ENCODE results near the gene HENMT1. TPM values are rescaled to one million over a fixed set of nuclear protein-coding genes. Genes with fewer than 3 reads are reported as not detected.

The HENMT1 gene
- polyA plus RNA-seq, 2 donors: 1.7 to 2.6 TPM

DNA sequence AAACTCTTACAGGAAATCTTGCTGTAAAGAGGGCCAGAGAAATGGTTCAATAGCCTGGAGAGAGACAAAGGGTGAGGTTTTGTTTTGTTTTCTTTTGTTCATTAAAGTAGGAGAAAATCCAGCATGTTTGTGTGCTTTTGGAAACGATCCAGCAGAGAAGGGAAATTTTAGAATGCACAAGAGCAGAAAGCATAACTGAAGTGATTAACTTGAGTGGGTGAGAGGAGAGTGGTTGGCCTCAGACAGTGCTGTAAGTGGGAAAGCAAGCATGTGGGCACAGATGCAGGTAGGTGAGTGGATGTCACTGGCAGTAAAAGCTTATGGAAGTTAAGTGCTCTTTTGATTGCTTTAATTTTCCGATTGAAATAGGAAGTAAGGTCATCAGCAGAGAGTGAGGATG, 50.8 kb downstream of the HENMT1 start:
- Histone ChIP-seq H3K9me3 (ENCODE audit: control insufficient read depth in 2 of 2, insufficient read depth in 1 of 2, low read depth in 1 of 2, low read length in 1 of 2) (no peaks in the 10 kb centered on the region), H3K4me1 (ENCODE audit: control insufficient read depth in 2 of 2, insufficient read depth in 2 of 2, low read length in 1 of 2) (no peaks in the 10 kb centered on the region), H3K27ac (ENCODE audit: low read depth in 2 of 2, low read length in 1 of 2) (no peak overlapping the region), H3K27me3 (ENCODE audit: control insufficient read depth in 1 of 2, insufficient read depth in 2 of 2, low read length in 2 of 2) (no peaks in the 10 kb centered on the region), H3K4me3 (ENCODE audit: low read depth in 1 of 2, low read length in 2 of 2) (no peak overlapping the region), H3K36me3 (ENCODE audit: control insufficient read depth in 2 of 2, insufficient read depth in 2 of 2, low read length in 1 of 2) (no peaks in the 10 kb centered on the region)
- WGBS, 2 donors: 51 to 56% methylated on average over 2 of the region's 2 CpGs

GRCh38 chr1:108609483-108610049, 51.3 kb downstream of the HENMT1 start:
- Histone ChIP-seq H3K27me3 (ENCODE audit: control insufficient read depth in 1 of 2, insufficient read depth in 2 of 2, low read length in 2 of 2) (no peaks in the 10 kb centered on the region), H3K4me3 (ENCODE audit: low read depth in 1 of 2, low read length in 2 of 2) (no peak overlapping the region), H3K36me3 (ENCODE audit: control insufficient read depth in 2 of 2, insufficient read depth in 2 of 2, low read length in 1 of 2) (no peaks in the 10 kb centered on the region), H3K4me1 (ENCODE audit: control insufficient read depth in 2 of 2, insufficient read depth in 2 of 2, low read length in 1 of 2) (no peaks in the 10 kb centered on the region), H3K9me3 (ENCODE audit: control insufficient read depth in 2 of 2, insufficient read depth in 1 of 2, low read depth in 1 of 2, low read length in 1 of 2) (no peaks in the 10 kb centered on the region), H3K27ac (ENCODE audit: low read depth in 2 of 2, low read length in 1 of 2) (no peak overlapping the region)
- WGBS, 2 donors: 64 to 70% methylated on average over 11 of the region's 11 CpGs

- Histone ChIP-seq H3K27me3 (ENCODE audit: control insufficient read depth in 1 of 2, insufficient read depth in 2 of 2, low read length in 2 of 2) (no peaks in the 10 kb centered on the region), H3K36me3 (ENCODE audit: control insufficient read depth in 2 of 2, insufficient read depth in 2 of 2, low read length in 1 of 2) (no peaks in the 10 kb centered on the region), H3K27ac (ENCODE audit: low read depth in 2 of 2, low read length in 1 of 2) (no peak overlapping the region), H3K4me3 (ENCODE audit: low read depth in 1 of 2, low read length in 2 of 2) (no peak overlapping the region), H3K9me3 (ENCODE audit: control insufficient read depth in 2 of 2, insufficient read depth in 1 of 2, low read depth in 1 of 2, low read length in 1 of 2) (no peaks in the 10 kb centered on the region), H3K4me1 (ENCODE audit: control insufficient read depth in 2 of 2, insufficient read depth in 2 of 2, low read length in 1 of 2) (no peaks in the 10 kb centered on the region)
These were observed 54.4 kb downstream of the HENMT1 start for GRCh38 chr1:108606478-108606877.

GRCh38 chr1:108605633-108606032, 55.3 kb downstream of the HENMT1 start:
- Histone ChIP-seq H3K36me3 (ENCODE audit: control insufficient read depth in 2 of 2, insufficient read depth in 2 of 2, low read length in 1 of 2) (no peaks in the 10 kb centered on the region), H3K9me3 (ENCODE audit: control insufficient read depth in 2 of 2, insufficient read depth in 1 of 2, low read depth in 1 of 2, low read length in 1 of 2) (no peaks in the 10 kb centered on the region), H3K4me3 (ENCODE audit: low read depth in 1 of 2, low read length in 2 of 2) (no peak overlapping the region), H3K27ac (ENCODE audit: low read depth in 2 of 2, low read length in 1 of 2) (no peak overlapping the region), H3K27me3 (ENCODE audit: control insufficient read depth in 1 of 2, insufficient read depth in 2 of 2, low read length in 2 of 2) (no peaks in the 10 kb centered on the region), H3K4me1 (ENCODE audit: control insufficient read depth in 2 of 2, insufficient read depth in 2 of 2, low read length in 1 of 2) (no peaks in the 10 kb centered on the region)

GRCh38 chr1:108601708-108602410, 59.0 kb downstream of the HENMT1 start:
- WGBS, 2 donors: 98 to 100% methylated on average over 1 of the region's 1 CpG

DNA sequence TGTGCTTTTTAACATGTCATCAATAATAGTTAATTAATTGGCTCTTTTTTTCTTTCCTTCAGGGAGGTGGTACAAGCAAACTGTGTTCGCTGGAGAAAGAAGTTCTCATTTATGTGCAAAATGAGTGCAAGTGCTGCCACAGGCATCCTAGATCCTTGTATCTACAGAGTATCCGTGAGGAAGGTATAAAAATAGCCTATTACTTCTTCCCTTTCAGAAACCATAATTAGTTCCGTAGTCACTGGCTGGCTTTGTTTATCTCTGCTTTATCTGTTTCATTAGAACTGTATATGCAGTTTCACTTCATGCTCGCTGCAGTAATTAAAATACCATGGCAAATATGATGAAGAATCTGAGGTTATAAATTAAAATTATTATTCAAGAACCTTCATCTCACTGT, 60.4 kb downstream of the HENMT1 start:
- Histone ChIP-seq H3K27ac (ENCODE audit: low read depth in 2 of 2, low read length in 1 of 2) (no peak overlapping the region), H3K9me3 (ENCODE audit: control insufficient read depth in 2 of 2, insufficient read depth in 1 of 2, low read depth in 1 of 2, low read length in 1 of 2) (no peaks in the 10 kb centered on the region), H3K4me3 (ENCODE audit: low read depth in 1 of 2, low read length in 2 of 2) (no peak overlapping the region), H3K27me3 (ENCODE audit: control insufficient read depth in 1 of 2, insufficient read depth in 2 of 2, low read length in 2 of 2) (no peaks in the 10 kb centered on the region), H3K36me3 (ENCODE audit: control insufficient read depth in 2 of 2, insufficient read depth in 2 of 2, low read length in 1 of 2) (no peaks in the 10 kb centered on the region), H3K4me1 (ENCODE audit: control insufficient read depth in 2 of 2, insufficient read depth in 2 of 2, low read length in 1 of 2) (no peaks in the 10 kb centered on the region)
- 66 to 72% methylated on average over 4 of the region's 4 CpGs for WGBS, 2 donors

More at GRCh38 chr1:108601708-108602410, 59.0 kb downstream of the HENMT1 start:
- Histone ChIP-seq H3K9me3 (ENCODE audit: control insufficient read depth in 2 of 2, insufficient read depth in 1 of 2, low read depth in 1 of 2, low read length in 1 of 2) (no peaks in the 10 kb centered on the region), H3K27me3 (ENCODE audit: control insufficient read depth in 1 of 2, insufficient read depth in 2 of 2, low read length in 2 of 2) (no peaks in the 10 kb centered on the region), H3K4me3 (ENCODE audit: low read depth in 1 of 2, low read length in 2 of 2) (no peak overlapping the region), H3K27ac (ENCODE audit: low read depth in 2 of 2, low read length in 1 of 2) (no peak overlapping the region), H3K36me3 (ENCODE audit: control insufficient read depth in 2 of 2, insufficient read depth in 2 of 2, low read length in 1 of 2) (no peaks in the 10 kb centered on the region), H3K4me1 (ENCODE audit: control insufficient read depth in 2 of 2, insufficient read depth in 2 of 2, low read length in 1 of 2) (no peaks in the 10 kb centered on the region)

- WGBS, 2 donors: 92 to 94% methylated on average over 1 of the region's 1 CpG
- Histone ChIP-seq H3K27ac (ENCODE audit: low read depth in 2 of 2, low read length in 1 of 2) (no peak overlapping the region), H3K4me1 (ENCODE audit: control insufficient read depth in 2 of 2, insufficient read depth in 2 of 2, low read length in 1 of 2) (no peaks in the 10 kb centered on the region), H3K9me3 (ENCODE audit: control insufficient read depth in 2 of 2, insufficient read depth in 1 of 2, low read depth in 1 of 2, low read length in 1 of 2) (no peaks in the 10 kb centered on the region), H3K27me3 (ENCODE audit: control insufficient read depth in 1 of 2, insufficient read depth in 2 of 2, low read length in 2 of 2) (no peaks in the 10 kb centered on the region), H3K4me3 (ENCODE audit: low read depth in 1 of 2, low read length in 2 of 2) (no peak overlapping the region), H3K36me3 (ENCODE audit: control insufficient read depth in 2 of 2, insufficient read depth in 2 of 2, low read length in 1 of 2) (no peaks in the 10 kb centered on the region)
These were observed 62.6 kb downstream of the HENMT1 start for GRCh38 chr1:108598340-108598739.

Other genes with a start within 250 kb of the HENMT1 start
- not detected for gene NBPF6, start 210.8 kb downstream of the HENMT1 start, polyA plus RNA-seq
- gene EEIG2, start 101.0 kb downstream of the HENMT1 start, polyA plus RNA-seq: 1 to 10 TPM; 1.3 to 1.6 TPM
- gene PRPF38B, start 31.2 kb upstream of the HENMT1 start, polyA plus RNA-seq: 10 to 100 TPM; 19.2 to 31.2 TPM
- gene FNDC7, start 51.8 kb upstream of the HENMT1 start, polyA plus RNA-seq: not detected
- 10 to 100 TPM; 26.1 to 37.5 TPM for gene STXBP3, start 85.6 kb upstream of the HENMT1 start, polyA plus RNA-seq
- 1 to 10 TPM in 1 of 2 donors, under 1 TPM in 1; 0.98 to 3.3 TPM for gene AKNAD1, start 196.0 kb upstream of the HENMT1 start, polyA plus RNA-seq
- 10 to 100 TPM; 30.3 to 40.8 TPM for gene GPSM2, start 215.9 kb upstream of the HENMT1 start, polyA plus RNA-seq

Data from esophagus (tissue), 2 donors.